Type B pancreatic cell (in vitro differentiated cells): ENCODE data around the gene TYMP. TPM values are rescaled to one million over a fixed set of nuclear protein-coding genes. Genes with fewer than 3 reads are reported as not detected.

Experiments
- DNase-seq: peaks from one replicate; pipeline ENCODE4 v3.0.0; 2021; ENCODE audit warnings: mixed read lengths; ENCODE audit not compliant: unreplicated experiment; ENCODE audit errors: extremely low spot score
- H3K27ac Mint-ChIP-seq: 2 replicates; pipeline ENCODE4 v1.8.0; 2021; ENCODE audit warnings: mild to moderate bottlenecking, mixed read lengths
- H3K27me3 Mint-ChIP-seq: 2 replicates; pipeline ENCODE4 v1.8.0; 2021; ENCODE audit warnings: mixed read lengths
- H3K36me3 Mint-ChIP-seq: 2 replicates; pipeline ENCODE4 v1.8.0; 2021; ENCODE audit warnings: mixed read lengths
- H3K4me1 Mint-ChIP-seq: one replicate; pipeline ENCODE4 v1.8.0; 2021; ENCODE audit warnings: mixed read lengths; ENCODE audit not compliant: unreplicated experiment
- H3K4me3 Mint-ChIP-seq: 2 replicates; pipeline ENCODE4 v1.8.0; 2021; ENCODE audit warnings: mild to moderate bottlenecking, mixed read lengths
- H3K9me3 Mint-ChIP-seq: 2 replicates; pipeline ENCODE4 v1.8.0; 2021; ENCODE audit warnings: mixed read lengths
- CTCF ChIP-seq: fragments of 200-600 bp; sonication (generic); conservative IDR thresholded peaks from 2 replicates; pipeline ENCODE4 v1.5.0; 2021; ENCODE audit warnings: antibody characterized with exemption, mild to moderate bottlenecking
- total RNA-seq: library from RNA; stranded (reverse); gene quantifications from 2 replicates; pipeline ENCODE4 v1.2.1, GENCODE V29; 2021; ENCODE audit warnings: low replicate concordance

Gene TYMP
- total RNA-seq, 1 donor from 2014 or later, result 5.8 TPM

GRCh38 chr22:50481440-50482106 lies 48.2 kb downstream of the TYMP start, which contains the start of gene ADM2:
Gene ADM2, plus strand, starts transcription at chr22:50481543. Its CDS starts 305 bp downstream, at chr22:50481848.
- H3K27me3 Mint-ChIP-seq, result peaks cover 45% of the 10 kb centered on the region
- TF ChIP-seq CTCF, result no peak
- peak within 1 kb of the TSS; percentile 79 for H3K4me3 Mint-ChIP-seq
- H3K9me3 Mint-ChIP-seq, result no peaks in the 10 kb centered on the region
- H3K4me1 Mint-ChIP-seq, result peaks cover 14% of the 10 kb centered on the region
- H3K36me3 Mint-ChIP-seq, result no peaks in the 10 kb centered on the region
- H3K27ac Mint-ChIP-seq, result peak within 1 kb of the TSS; percentile 44
- no peak for DNase-seq

- Mint-ChIP-seq H3K4me1 (peaks cover 12% of the 10 kb centered on the region), H3K27me3 (peaks cover 41% of the 10 kb centered on the region), H3K4me3 (peak overlapping the region; percentile 72), H3K27ac (no peak overlapping the region), H3K36me3 (no peaks in the 10 kb centered on the region), H3K9me3 (no peaks in the 10 kb centered on the region)
- no peak for DNase-seq
- no peak for TF ChIP-seq CTCF
These were observed 48.8 kb downstream of the TYMP start for GRCh38 chr22:50481045-50481439.

GRCh38 chr22:50479721-50480120 lies 50.1 kb downstream of the TYMP start:
- H3K9me3 Mint-ChIP-seq, result no peaks in the 10 kb centered on the region
- H3K36me3 Mint-ChIP-seq, result no peaks in the 10 kb centered on the region
- peak overlapping the region; percentile 78 for H3K4me3 Mint-ChIP-seq
- peaks cover 13% of the 10 kb centered on the region for H3K4me1 Mint-ChIP-seq
- no peak for TF ChIP-seq CTCF
- H3K27ac Mint-ChIP-seq, result peak overlapping the region; percentile 44
- H3K27me3 Mint-ChIP-seq, result peaks cover 38% of the 10 kb centered on the region
- no peak for DNase-seq

GRCh38 chr22:50477923-50478322 lies 51.9 kb downstream of the TYMP start:
- Mint-ChIP-seq H3K4me1 (peaks cover 27% of the 10 kb centered on the region), H3K9me3 (no peaks in the 10 kb centered on the region), H3K27me3 (peaks cover 38% of the 10 kb centered on the region), H3K27ac (no peak overlapping the region), H3K36me3 (peaks cover 4% of the 10 kb centered on the region), H3K4me3 (peak overlapping the region; percentile 31)
- no peak for TF ChIP-seq CTCF
- DNase-seq, result no peak

- Mint-ChIP-seq H3K27ac (peak overlapping the region; percentile 77), H3K36me3 (peaks cover 4% of the 10 kb centered on the region), H3K4me1 (peaks cover 34% of the 10 kb centered on the region), H3K9me3 (no peaks in the 10 kb centered on the region), H3K27me3 (peaks cover 38% of the 10 kb centered on the region), H3K4me3 (peak overlapping the region; percentile 73)
- TF ChIP-seq CTCF, result no peak
- DNase-seq, result no peak
These were observed 52.9 kb downstream of the TYMP start for GRCh38 chr22:50476868-50477267.

Other genes starting within 250 kb of the TYMP start
- gene PLXNB2, start 222.4 kb downstream of the TYMP start, total RNA-seq, result 352 and 500 TPM in 2 replicates
- 22.1 and 25.6 TPM in 2 replicates for gene DENND6B, start 203.0 kb downstream of the TYMP start, total RNA-seq
- 56.4 and 62.8 TPM in 2 replicates for gene PPP6R2, start 186.7 kb downstream of the TYMP start, total RNA-seq
- 119 and 133 TPM in 2 replicates for gene SBF1, start 55.0 kb downstream of the TYMP start, total RNA-seq
- gene ADM2, start 48.5 kb downstream of the TYMP start, total RNA-seq, result 2.6 and 10.2 TPM in 2 replicates
- 1.2 TPM in 1 of 2 replicates, not detected in the other for gene MIOX, start 43.2 kb downstream of the TYMP start, total RNA-seq
- gene LMF2, start 22.3 kb downstream of the TYMP start, total RNA-seq, result 65.5 and 74.0 TPM in 2 replicates
- gene NCAPH2, start 21.8 kb downstream of the TYMP start, total RNA-seq, result 60.0 and 75.2 TPM in 2 replicates
- 2.0 and 6.1 TPM in 2 replicates for gene SCO2, start 4.4 kb downstream of the TYMP start, total RNA-seq
- 0.10 TPM in 1 of 2 replicates, not detected in the other for gene KLHDC7B, start 15.9 kb upstream of the TYMP start, total RNA-seq
- not detected in 2 replicates for gene SYCE3, start 32.9 kb upstream of the TYMP start, total RNA-seq
- gene CPT1B, start 48.4 kb upstream of the TYMP start, total RNA-seq, result 68.4 and 94.5 TPM in 2 replicates
- gene CHKB, start 52.8 kb upstream of the TYMP start, total RNA-seq, result 88.1 and 96.9 TPM in 2 replicates
- gene MAPK8IP2, start 70.8 kb upstream of the TYMP start, total RNA-seq, result 13.0 and 16.5 TPM in 2 replicates
- gene ARSA, start 98.1 kb upstream of the TYMP start, total RNA-seq, result 26.1 and 32.1 TPM in 2 replicates
- gene SHANK3, start 142.8 kb upstream of the TYMP start, total RNA-seq, result 6.8 and 13.1 TPM in 2 replicates
- gene ACR, start 208.2 kb upstream of the TYMP start, total RNA-seq, result 0.19 and 0.22 TPM in 2 replicates